GM21723 (cell line): Measurements from ENCODE around the gene MYL5.
"Not testable (repeated sequence)": the region's sequence is repeated elsewhere in the genome, so short reads cannot be mapped to it uniquely, and the experiment has no call there.

Experiments
- ATAC-seq: cut with Tn5 transposase; IDR thresholded peaks from one replicate; pipeline ENCODE4 v1.9.1; 2021; ENCODE audit warnings: mild to moderate bottlenecking, moderate library complexity; ENCODE audit not compliant: unreplicated experiment

Gene MYL5

DNA sequence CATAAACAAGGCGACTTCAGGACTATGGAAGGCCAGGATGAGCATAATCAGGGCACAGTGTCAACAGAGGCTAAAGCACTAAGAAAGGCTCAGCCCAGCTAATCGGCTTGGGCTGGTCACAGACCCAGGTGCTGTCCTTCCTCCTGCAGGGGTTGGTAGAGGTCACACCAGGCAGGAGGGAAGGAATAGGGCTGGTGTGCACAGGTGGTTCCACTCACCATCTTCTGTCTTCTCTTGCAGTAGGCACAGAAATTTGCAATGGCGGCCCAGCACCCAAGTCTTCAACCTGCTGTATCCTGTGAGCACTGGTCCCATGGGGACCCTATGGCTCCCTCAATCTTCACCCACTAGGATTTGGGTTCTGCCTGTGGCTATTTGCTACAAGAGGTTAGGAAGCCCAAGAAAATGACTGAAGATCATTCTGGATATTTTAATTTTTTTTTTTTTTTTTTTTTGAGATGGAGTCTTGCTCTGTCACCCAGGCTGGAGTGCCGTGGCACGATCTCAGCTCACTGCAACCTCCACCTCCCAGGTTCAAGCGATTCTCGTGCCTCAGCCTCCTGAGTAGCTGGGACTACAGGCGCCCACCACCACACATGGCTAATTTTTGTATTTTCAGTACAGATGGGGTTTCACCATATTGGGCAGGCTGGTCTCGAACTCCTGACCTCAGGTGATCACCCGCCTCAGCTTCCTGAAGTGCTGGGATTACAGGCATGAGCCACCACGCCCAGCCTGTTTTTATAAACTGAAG, 4.4 kb upstream of the MYL5 start:
- not testable (repeated sequence) for ATAC-seq

DNA sequence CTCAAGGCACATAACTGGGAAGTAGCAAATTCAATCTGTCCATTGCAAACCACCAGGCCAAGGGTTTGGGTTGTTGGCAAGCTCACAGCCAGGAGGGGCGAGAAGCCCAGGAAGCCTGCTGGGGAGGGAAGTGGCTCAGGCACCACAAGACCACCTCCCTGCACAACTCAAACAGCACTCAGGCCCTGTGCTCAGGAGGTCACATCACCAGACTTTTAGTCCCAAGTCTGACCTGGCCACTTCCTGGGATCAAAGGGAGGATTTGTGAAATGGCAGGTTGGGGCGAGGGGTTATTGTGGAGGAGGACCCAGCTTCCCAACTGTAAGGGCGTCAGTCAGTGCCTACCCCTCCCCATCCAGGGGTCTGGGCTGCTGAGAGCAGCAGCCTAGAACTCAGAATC, 2.6 kb upstream of the MYL5 start:
- ATAC-seq: no peak

GRCh38 chr4:673349-674091, 822 bp upstream of the MYL5 start:
- ATAC-seq: no peak

DNA sequence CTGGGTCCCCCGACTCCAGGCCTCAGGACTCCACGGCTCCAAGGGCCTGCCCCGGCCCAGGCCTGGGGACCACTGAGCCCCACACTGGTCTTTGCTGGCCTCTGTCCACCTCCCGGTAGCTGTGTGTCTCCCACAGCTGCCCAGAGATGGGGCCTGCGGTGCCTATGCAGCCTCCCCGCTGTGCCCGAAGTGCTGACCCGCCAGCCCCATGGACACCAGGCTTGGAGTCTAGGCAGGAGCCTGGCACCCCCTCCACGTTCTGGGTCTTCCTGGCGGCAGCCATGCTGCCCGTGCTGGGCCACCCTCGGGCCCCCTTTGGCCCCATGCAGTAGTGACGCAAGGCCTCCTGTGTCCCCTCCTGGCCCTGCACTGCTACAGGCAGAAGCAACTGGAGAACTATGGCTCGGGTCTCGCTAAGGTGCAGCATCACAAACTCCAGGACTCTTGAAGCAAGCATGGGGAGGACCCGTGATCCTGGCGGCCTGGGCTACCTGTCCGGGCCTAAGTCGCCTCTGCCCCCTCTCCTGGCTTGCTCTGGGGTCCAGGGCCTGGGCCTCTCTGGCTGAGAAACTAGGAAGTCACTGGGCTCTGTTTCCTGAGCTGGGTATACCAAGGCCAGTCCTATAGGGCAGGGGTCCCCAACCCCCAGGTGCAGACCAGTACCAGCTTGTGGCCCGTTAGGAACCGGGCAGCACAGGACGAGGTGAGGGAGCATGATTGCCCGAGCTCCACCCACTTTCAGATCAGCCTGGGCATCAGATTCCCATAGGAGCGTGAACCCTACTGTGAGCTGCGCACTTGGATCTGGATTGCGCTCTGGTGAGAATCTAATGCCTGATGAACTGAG, 917 bp downstream of the MYL5 start:
- peak; percentile 4 for ATAC-seq

- peak; percentile 33 for ATAC-seq
These were observed 1.9 kb downstream of the MYL5 start for GRCh38 chr4:675980-676870.

DNA sequence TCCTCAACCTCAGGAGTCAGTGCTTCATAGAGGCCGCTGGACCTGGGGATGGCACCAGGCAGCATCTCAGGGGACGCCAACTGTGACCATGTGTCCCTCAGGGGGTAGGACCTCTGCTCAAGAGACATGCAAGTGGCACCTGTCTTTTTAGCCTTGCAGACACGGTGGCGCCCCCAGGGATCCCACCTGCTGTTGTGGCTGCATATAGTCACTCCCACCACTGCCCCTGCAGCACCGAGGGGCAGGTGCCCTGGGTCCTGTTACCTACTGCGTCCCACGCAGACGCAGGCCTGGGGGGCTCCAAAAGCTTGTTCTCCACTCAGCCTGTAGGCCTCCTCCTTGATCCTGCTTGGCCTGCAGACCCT, 2.5 kb downstream of the MYL5 start:
- no peak for ATAC-seq

DNA sequence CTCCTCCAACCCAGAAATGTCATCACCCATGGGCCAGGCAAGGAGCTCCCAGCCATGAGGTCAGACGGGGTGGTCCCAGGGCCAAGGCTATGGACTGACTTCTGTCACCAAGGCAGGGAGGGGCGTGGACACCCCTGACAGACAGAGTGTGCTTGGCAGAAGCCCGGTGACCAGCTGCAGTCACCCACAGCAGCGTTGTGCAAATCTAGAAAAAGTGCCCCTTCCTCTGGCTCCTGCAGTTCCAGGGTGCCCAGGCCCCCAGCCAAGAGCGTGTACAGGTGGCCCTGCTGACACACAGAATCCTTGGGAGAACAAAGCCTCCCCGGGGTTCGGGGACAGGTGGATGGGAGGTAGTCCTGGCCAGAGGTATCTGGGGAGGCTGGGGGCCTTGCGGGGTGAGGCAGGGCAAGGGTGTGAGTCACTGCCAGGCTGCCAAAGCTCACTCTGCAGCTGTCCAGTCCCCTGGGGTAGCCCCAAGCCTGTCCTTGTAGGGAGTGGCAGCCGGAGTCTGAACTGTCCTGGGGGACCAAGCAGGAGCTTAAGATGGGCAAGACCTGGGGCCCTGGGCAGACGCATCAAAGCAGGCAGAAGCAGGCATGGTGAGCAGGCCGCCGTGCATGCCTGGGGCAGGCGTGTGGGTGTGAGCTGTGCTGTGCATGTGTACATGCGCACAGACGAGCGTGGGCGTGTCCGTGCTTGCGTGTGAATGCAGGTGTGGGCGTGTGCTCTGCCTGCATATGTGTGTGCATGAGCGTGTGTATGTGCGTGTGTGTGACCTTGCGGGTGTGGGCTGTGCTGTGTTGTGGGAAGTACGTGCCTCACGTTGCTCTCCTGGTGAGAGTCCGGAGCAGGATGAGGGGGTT, 3.3 kb downstream of the MYL5 start:
- no peak for ATAC-seq

DNA sequence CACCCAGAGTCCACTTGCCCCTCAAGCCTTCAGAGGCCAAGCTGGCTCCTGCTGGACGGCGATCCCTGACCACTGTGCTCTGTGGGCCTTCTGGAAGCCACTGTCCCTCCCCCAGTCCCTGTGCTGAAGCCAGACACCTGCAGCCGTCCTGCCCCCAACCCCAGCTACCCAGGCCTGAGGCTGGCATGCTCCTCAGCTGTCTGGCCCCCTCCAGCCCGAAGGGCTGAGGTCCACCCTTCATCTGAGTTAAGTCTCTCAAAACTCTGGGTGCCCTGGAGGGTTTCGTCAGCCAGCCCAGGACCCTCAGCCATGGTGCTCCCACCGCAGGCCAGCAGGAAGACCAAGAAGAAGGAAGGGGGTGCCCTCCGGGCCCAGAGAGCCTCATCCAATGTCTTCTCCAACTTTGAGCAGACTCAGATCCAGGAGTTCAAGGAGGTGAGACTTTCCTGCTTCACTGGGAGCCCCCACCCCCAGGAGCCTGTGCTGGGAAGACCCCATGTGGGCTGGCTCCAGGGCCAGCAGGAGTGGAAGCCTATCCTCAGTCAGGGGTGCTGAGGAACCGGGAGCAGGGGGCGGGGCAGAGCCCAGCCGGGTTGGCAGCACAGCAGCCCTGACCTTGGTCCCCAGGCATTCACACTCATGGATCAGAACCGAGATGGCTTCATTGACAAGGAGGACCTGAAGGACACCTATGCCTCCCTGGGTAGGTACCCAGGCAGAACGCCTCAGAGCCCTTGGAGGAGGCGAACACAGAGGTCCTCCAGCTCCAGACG, 4.2 kb downstream of the MYL5 start:
- ATAC-seq: no peak

DNA sequence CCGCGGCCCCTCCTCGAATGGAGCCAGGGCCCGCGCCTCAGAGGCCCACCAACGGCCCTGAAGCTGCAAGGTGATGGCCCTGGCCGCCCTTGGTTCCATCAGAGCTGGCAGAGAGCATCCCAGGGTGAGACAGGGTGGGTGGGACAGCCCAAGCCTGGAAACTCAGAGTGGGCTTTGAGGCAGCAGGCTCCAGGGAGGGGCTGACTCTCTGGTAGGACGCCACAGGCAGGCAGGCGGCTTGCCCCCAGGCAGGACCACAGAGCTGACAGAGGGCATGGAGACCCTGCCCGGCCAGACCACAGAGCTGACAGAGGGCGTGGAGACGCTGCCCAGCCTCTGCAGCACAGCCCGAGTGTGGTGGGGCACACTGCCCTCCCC, 4.8 kb downstream of the MYL5 start:
- ATAC-seq: no peak

DNA sequence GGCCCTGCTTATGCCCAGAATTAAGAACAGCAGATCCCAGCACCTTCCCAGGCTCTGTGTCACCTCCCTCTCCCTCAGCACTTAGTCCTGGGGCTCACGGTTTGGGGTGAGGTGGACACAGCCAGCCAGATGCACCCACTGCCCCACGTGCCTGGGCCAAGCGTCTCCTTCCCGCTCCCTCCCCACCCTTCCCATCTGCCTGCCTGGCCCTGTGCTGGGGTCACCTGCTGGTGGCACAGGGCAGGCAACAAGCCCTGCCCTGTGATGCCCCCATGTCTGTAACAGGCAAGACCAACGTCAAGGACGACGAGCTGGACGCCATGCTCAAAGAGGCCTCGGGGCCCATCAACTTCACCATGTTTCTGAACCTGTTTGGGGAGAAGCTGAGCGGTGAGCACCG, 5.3 kb downstream of the MYL5 start:
- no peak for ATAC-seq

DNA sequence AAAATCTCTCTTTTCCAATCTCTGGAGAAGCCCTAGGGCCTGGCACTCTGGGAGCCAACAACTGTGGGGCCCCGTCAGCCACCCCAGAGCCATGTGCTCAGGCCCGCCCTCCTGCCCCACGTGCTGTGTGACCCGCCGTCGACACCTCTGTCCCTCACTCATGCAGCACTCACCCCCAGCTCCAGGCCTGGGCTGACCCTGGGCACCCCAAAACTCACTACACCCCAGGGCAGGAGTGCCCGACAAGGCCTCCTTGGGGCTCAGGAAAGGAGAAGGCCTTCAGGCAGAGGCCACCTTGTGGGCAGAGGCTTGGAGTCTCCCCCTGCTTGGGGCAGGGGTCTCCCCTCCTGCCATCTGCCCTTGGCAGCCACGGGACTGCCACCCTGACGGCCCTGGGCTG, 5.7 kb downstream of the MYL5 start:
- ATAC-seq: no peak

GRCh38 chr4:680551-680927, 6.2 kb downstream of the MYL5 start:
- ATAC-seq: no peak

- ATAC-seq: peak; percentile 23
These were observed 6.7 kb downstream of the MYL5 start for GRCh38 chr4:680928-681645.

DNA sequence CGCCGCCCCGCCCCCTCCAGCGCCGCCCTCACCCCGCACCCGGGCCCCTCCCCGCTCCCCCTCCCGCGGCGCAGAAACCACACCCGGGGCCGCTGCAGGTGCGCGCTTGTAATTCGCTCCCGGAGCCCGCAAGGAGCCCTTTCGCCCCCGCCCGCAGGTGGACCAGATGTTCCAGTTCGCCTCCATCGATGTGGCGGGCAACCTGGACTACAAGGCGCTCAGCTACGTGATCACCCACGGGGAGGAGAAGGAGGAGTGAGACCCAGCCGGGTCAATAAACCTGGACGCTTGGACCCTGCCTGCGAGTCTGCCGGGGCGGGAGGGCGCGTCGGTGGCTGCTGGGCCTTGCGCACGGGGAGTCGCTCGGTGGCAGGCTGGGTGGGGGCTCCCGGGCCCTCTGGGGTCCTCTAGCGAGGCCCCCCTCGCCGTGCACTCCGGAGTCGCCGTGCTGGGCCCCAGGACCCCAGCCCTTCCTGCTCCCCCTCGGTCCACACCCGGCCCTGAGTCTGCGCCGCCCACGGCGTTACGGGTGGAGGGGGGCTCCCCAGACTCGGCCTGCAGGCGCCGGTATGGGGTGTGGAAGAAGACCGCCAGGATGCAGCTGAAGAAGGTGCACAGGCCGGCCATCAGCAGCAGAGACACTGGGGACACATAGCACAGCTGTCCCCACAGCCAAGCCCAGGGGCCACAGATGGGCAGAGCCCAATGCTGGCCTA, 7.6 kb downstream of the MYL5 start:
- ATAC-seq: no peak

DNA sequence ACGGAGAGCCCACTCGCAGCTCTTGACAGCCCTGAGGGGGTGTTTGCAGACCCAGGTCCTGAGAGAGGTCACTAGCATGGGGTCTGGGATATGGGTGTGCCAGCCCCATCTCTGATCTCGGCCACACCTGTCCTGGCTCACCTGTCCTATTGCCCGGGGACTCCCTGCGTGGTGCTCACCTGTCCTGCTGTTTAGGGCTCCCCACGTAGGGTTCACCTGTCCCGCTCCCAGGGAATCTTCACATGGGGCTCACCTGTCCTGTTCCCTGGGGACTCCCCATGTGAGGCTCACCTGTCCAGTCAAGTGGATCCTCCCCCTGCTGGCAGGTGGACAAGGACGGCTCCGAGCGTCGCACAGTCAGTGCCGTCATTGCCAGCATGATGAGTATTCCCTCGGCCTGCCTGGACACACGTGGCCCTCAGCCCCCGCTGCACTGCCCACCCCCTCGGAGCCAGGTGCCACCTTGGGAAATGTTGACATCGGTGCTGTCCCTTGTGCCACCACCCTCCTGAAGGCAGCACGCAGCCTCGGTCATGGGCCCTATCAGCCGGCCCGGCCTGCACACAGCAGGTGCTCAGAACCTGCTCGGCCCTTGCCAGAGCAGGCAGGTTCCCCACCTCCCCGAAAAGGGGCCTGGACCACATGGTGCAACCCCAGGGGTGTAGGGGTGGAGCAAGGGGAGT, 8.3 kb downstream of the MYL5 start:
- no peak for ATAC-seq

GRCh38 chr4:683247-683897, 9.0 kb downstream of the MYL5 start:
- no peak for ATAC-seq
